ENCODE measurements around the gene AIFM3. TPM values are rescaled to one million over a fixed set of nuclear protein-coding genes. Genes with fewer than 3 reads are reported as not detected.
A peak's percentile ranks its signal among the peaks of the same experiment; 100 is the strongest.

Gene AIFM3
- total RNA-seq, 1 donor from 2014 or later = 2.6 TPM

DNA sequence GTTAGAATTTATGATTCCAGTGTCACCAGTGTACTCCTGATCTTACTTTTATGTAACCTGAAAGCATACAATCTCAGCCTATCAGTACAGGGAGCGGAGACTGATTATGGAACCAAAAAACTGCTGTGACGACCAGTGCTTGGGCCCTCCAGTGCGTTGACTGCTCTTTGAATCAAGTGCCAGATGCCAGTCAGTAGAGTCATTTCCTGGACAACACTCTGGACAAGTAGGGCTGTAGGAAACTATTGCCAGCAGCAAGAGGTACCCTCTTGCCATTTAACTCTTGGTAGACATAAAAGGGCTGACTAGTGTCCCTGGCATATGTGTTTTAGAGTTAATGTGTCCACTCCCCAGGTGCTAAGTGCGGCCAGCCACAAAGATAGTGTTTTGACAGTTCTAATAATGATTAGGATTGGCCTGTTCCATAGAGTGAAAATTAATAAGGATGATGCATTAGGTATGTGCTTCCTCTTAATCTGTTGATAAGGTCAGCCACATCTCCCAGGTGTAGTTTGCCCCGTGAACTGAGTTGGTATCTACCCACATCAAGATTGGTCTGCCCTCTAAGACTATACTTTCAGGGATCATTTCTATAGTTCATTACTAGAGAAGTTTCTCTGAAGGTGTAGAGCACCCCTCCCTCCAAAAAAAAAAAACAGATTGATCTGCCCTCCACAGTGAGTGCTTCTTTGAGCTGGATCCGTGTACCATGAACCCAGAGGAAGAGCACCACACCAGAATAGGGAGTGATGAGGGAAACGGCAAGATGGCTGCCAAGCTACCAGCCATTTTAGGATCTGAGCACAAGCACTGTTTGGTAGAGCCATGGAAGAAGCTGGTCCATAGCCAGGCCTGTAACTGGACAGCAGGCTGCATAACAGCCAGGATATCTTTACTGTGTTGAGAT, 20.7 kb upstream of the AIFM3 start:
- no peak overlapping the region for H3K4me3 Mint-ChIP-seq
- H3K27ac Mint-ChIP-seq = no peak overlapping the region
- no peak for DNase-seq (ENCODE audit: extremely low spot score, unreplicated experiment)
- no peak for TF ChIP-seq CTCF (conservative IDR thresholded peaks at IDR 0.05)
- no peaks in the 10 kb centered on the region for H3K27me3 Mint-ChIP-seq
- H3K4me1 Mint-ChIP-seq (ENCODE audit: unreplicated experiment) = peaks cover 28% of the 10 kb centered on the region
- peaks cover 26% of the 10 kb centered on the region for H3K36me3 Mint-ChIP-seq
- H3K9me3 Mint-ChIP-seq = no peaks in the 10 kb centered on the region

- no peaks in the 10 kb centered on the region for H3K27me3 Mint-ChIP-seq
- no peaks in the 10 kb centered on the region for H3K9me3 Mint-ChIP-seq
- H3K27ac Mint-ChIP-seq = no peak overlapping the region
- no peak for DNase-seq (ENCODE audit: extremely low spot score, unreplicated experiment)
- peaks cover 25% of the 10 kb centered on the region for H3K36me3 Mint-ChIP-seq
- H3K4me3 Mint-ChIP-seq = no peak overlapping the region
- H3K4me1 Mint-ChIP-seq (ENCODE audit: unreplicated experiment) = peaks cover 34% of the 10 kb centered on the region
- no peak for TF ChIP-seq CTCF (conservative IDR thresholded peaks at IDR 0.05)
Observed at GRCh38 chr22:20946991-20947390, 20.1 kb upstream of the AIFM3 start.

GRCh38 chr22:20948450-20948849, 18.6 kb upstream of the AIFM3 start:
- Mint-ChIP-seq H3K4me1 (ENCODE audit: unreplicated experiment) (peaks cover 39% of the 10 kb centered on the region), H3K27ac (peak overlapping the region; percentile 1), H3K27me3 (no peaks in the 10 kb centered on the region), H3K4me3 (no peak overlapping the region), H3K9me3 (no peaks in the 10 kb centered on the region), H3K36me3 (peaks cover 21% of the 10 kb centered on the region)
- DNase-seq (ENCODE audit: extremely low spot score, unreplicated experiment) = no peak
- no peak for TF ChIP-seq CTCF (conservative IDR thresholded peaks at IDR 0.05)

- Mint-ChIP-seq H3K36me3 (peaks cover 23% of the 10 kb centered on the region), H3K4me1 (ENCODE audit: unreplicated experiment) (peaks cover 39% of the 10 kb centered on the region), H3K4me3 (no peak overlapping the region), H3K27ac (no peak overlapping the region), H3K27me3 (no peaks in the 10 kb centered on the region), H3K9me3 (no peaks in the 10 kb centered on the region)
- no peak for DNase-seq (ENCODE audit: extremely low spot score, unreplicated experiment)
- no peak for TF ChIP-seq CTCF (conservative IDR thresholded peaks at IDR 0.05)
Observed at GRCh38 chr22:20948989-20949388, 18.1 kb upstream of the AIFM3 start.

DNA sequence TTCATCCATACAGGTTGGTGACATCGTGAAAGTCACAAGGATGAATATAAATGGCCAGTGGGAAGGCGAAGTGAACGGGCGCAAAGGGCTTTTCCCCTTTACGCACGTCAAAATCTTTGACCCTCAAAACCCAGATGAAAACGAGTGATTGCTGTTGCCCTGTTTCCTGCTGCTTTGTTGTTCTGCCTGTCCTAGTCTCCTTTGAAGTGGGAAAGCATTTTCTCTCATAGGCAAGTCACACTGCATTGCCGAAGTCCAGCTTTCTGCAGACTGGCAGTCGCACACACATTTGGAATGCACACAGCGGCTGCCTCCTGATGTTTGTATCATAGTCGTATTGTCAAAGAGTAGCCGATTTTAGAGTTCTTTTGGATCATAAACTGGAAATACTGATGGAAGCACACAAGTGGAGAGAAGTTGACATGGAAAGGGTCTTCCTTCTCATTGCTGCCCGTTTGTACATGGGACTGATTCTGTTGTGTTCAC, 17.3 kb upstream of the AIFM3 start:
- H3K4me1 Mint-ChIP-seq (ENCODE audit: unreplicated experiment) = peaks cover 39% of the 10 kb centered on the region

More for the DNA sequence above, 17.3 kb upstream of the AIFM3 start:
- Mint-ChIP-seq H3K9me3 (no peaks in the 10 kb centered on the region), H3K27me3 (no peaks in the 10 kb centered on the region), H3K36me3 (peaks cover 23% of the 10 kb centered on the region), H3K27ac (peak overlapping the region; percentile 34), H3K4me3 (no peak overlapping the region)
- no peak for DNase-seq (ENCODE audit: extremely low spot score, unreplicated experiment)
- TF ChIP-seq CTCF (conservative IDR thresholded peaks at IDR 0.05) = no peak

Measured in type B pancreatic cell (in vitro differentiated cells).